HG02571 (cell line): ENCODE measurements around the gene GRIP2.

ENCODE experiments used
- ATAC-seq: cut with Tn5 transposase; IDR thresholded peaks from one replicate; pipeline ENCODE4 v1.9.1; 2021; ENCODE audit warnings: mild to moderate bottlenecking, moderate library complexity; ENCODE audit not compliant: unreplicated experiment

Gene GRIP2

DNA sequence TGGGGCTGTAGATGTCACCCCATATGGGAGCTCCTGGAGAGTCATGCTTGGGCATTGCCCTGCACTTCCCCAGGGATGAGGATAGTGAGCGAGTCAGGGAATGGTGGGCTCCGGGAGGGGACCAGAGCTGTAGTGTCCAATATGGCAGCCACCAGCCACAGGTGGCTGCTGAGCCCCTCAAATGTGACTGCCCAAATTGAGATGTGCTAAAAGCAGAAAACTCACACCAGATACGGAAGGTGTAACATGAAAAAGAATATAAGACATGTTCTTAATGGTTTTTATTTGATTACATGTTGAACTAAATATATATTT is 31.7 kb downstream of the GRIP2 start:
- no peak for ATAC-seq

DNA sequence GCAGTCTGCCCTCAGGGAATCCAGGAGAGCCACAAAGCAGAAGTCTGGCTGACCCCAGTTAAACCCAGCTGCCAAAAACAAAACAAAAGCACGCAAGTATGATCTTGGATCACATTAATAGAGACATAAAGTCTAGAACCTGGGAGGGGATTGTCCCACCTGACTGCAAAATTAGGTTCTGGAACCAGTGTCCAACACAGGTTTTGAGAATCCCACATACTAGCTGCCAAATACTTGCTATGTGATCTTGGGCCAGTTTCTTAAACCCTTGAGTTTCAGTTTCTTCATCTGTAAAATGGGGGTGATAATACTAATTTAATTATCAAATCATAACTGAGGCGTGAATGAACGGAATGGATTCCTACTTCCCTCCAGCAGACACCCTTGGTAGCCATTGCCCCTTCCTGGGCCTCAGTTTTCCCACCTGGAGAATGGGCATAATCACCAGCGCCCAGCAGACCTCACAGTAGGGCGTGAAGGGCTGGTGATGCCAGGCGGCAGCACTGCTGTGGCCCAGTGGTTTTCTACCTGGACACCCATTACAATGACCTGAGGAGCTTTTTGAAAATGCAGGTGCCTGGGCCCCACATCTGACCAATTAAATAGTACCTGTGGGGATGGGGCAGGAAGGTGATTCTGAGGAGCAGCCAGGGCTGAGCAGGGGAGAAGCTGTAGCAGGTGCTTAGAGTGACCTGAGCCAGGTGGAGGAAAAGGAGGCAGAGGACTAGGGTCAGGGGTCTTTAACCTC is 32.2 kb downstream of the GRIP2 start:
- no peak for ATAC-seq

DNA sequence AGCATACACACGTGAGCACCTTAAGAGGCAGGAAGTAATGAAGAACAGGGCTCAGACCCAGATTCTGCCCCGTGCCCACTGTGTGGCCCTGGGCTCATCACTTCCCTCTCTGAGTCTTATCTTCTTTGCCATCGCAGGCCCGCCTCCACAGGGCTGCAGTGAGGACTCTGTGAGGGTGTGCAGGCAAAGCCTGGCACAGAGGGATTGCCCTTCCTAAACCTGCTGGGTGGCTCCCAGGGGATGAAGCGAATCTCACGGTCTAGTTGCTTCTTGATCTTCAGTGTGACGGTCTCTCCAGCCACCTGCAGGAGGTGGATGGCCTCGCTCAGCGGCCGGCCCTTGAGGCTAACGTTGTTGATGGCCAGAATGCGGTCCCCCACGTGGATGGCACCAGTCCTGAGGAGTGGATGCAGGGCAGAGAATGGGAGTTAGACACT is 32.8 kb downstream of the GRIP2 start:
- ATAC-seq: no peak

DNA sequence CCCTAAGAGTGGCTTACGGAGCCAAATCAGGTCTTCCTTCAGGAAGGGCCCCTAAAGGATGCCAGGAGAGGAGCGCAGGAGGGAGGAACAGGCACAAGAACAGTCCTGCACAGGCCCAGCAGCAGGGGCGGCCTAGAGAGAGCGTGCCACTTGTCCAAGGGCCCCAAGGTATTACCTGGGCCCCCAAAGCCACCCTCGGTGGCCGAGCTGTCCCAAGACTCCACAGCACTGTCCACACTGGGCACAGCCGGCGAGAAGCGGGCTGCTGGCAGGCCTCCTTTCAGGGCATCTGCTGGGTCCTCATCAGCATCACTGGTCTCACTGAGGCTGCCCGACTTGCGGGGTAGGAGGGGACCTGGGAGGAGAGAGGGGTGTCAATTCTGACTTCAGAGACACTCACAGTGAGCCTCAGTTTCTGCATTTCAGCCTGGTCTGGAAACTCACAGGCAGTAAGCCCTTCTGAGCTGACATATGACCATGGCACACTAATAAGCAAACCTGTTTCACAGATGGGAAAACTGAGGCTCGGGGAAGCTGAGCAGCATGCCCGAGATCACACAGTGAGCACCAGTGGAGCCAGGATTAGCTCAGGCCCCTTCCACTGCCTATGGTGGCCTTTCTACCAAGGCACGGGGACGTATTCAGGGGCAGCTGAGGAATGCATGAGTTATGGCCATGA is 33.4 kb downstream of the GRIP2 start:
- no peak for ATAC-seq

DNA sequence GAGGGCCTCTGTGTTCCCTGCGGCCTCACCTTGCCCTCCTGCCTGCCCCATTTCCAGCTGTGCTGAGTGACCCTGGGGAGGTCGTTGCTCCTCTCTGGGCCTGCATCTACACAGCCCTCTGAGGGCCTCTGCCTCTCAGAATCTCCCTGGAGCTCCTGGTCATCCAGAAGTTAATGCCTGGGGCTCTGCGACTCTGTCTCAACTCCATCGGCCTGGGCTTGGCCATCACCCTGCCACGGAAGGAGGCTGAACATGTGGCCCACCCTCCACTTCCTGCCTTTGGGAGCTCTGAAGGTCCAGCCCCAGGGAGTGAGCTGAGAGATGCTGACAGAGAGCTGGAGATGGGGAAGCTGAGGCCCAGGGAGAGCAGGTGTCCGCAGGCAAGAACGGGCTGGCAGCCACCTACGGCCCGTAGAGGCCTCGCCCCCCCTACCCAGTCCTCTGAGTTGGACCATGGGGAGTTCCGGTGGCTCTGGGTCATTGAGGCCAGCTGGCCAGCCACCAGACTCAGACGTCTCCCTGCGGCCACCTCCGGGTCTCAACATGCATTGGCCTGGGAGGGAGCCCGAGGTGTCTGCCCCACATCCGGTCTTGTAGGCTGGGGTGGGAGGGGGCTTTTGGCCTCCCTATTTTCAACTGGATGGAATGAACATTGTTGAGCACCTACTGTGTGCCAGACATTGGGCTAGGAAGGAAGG is 34.2 kb downstream of the GRIP2 start:
- no peak for ATAC-seq

DNA sequence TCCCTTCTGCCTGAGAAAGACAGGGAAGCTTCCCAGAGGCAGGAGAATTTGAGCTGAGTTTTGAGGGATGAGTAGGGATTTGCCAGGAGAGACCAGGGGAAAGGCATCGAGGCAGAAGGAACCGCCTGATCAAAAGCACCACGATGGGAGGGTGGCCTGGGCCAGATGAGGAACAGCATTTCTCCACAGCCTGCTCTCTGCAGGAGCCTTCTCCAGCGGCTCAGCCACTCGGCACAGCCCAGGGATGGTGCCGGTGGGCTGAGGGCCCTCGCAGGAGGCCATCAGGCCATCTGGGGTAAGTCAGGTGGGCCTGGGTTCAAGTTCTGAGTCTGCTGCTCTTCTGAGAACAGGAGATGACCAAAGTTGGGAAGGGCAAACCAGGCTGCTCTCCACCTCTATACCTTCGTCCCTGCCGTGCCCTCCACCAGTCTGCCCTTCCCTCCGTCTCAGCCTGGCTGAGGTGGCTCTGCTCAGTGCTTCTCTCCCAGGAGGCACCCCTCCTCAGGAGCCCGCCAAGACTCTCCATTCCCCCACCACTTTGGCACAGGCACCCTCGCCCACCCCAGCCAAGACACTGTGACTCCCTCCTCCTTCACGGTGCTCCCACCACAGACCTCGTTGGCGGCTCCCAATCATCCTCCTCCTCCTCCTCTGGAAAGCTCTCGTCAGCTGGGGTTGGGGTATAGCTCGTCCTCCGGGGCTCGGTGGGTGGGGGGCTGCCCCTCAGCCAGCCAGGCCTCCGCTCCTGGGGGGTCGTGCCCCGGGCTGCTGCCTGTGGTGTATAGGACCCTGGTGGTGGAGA is 34.9 kb downstream of the GRIP2 start:
- no peak for ATAC-seq

DNA sequence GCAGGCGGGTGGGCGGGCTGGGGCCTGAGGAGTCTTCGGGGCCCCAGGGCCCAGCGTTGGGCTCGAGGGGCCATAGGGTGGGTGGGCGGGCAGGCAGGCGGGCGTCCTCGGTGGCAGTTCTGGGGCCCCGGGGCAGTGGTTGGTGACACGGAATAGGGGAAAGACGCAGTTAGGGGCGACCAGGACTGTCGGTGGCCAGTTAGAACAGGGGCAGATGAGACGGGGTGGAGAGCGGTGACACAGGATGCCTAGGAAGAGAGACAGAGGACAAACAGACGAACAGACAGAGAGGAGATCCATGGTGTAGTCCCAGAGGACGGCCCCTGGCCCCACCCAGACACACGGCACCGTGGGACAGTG is 36.5 kb downstream of the GRIP2 start:
- no peak for ATAC-seq

DNA sequence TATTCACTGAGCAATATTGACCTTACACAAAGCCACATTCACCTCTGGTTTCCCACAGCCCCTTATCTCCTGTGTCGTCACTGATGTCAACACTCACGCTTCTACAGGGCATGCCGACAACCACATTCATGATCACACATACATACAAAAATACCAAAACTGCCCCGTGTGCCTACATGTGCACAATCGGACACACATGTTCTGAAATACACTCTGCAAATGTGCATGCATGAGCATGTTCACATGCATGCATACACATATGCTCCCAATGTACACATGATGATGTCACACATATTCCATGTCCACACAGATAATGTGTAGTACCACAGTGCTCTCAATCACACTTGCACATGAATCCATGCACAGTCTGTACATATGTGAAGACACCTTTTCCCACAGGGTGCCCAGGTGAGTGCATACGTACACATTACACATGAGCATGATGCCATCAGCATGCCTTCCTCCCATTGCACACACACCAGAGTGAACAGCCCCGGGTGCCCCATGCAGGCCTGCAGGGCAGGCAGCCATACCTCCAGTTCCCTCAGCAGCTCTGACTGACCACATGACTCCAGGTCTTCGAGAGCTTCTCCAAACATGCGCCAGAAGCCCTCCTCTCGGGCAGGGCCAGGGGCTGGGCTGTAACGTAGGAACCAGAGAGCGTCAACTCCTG is 37.0 kb downstream of the GRIP2 start:
- ATAC-seq: no peak

DNA sequence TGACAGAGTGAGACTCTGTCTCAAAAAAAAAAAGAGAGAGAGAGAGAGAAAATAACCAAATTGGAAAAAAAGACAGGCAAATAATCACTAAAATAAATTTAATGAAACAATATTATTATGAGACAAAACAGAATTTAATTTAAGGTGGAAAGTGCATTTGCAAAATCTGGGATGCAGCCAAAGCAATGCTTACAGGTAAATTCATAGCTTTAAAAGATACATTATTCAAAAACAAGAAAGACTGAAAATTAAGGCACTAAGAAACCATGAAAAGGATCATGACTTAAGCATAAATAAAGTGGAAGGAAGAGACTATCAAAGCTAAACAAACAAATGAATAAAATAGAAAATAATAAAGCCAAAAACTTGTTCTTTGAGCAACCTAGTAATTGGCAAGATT is 37.7 kb downstream of the GRIP2 start:
- ATAC-seq: no peak

DNA sequence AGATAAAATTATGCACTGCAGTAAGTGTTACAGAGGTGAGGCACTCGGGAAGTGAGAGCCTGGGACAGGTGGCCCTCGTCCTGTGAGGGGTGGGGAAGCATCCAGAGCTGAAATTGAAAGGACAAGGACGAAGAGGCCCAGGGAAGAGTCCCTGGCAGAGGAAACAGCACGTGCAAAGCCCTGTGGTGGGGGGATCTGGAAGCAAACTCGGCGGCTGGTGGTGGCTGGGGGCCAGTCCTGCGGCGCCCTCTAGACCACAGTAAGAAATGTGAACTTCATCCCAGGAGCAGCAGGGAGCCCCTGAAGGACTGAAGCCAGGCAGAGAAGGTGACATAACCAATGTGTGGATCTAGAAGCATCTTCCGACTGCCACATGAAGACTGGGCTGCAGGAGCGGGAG is 42.8 kb downstream of the GRIP2 start:
- ATAC-seq: no peak

DNA sequence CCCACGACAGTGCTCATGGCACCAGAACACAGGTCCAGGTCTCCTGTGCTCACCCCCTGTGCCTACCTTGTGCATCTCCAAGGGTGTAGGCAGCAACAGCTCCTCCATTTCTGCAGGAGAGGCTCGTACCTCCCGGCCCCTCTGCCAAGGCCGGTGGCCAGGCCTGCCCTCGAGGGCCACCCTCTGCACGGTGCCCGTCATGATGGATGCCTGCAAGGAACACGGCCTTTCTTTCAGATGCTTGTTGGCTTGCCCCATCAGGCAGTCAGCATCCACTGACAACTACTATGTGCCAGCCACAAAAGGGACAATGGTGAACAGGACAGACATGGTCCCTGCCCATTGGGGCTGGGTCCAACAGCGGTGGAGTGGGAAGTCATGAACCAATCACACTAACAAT is 43.8 kb downstream of the GRIP2 start:
- ATAC-seq: no peak

DNA sequence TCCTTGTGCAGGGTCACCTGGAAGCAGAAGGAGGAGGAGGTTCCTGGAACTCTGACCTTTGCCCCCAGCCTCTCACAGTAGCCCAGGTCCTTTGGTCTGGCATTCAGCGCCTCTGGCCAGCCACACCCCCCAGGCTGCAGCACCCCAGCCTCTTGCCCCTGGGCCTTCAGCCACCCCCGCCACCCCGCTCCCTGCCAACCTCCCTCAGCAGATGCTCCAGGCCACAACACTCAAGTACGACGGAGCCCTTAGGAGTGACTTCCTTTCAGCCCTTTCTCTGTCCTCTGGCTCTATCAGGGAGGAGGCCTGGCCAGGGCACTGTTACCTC is 45.2 kb downstream of the GRIP2 start:
- no peak for ATAC-seq

DNA sequence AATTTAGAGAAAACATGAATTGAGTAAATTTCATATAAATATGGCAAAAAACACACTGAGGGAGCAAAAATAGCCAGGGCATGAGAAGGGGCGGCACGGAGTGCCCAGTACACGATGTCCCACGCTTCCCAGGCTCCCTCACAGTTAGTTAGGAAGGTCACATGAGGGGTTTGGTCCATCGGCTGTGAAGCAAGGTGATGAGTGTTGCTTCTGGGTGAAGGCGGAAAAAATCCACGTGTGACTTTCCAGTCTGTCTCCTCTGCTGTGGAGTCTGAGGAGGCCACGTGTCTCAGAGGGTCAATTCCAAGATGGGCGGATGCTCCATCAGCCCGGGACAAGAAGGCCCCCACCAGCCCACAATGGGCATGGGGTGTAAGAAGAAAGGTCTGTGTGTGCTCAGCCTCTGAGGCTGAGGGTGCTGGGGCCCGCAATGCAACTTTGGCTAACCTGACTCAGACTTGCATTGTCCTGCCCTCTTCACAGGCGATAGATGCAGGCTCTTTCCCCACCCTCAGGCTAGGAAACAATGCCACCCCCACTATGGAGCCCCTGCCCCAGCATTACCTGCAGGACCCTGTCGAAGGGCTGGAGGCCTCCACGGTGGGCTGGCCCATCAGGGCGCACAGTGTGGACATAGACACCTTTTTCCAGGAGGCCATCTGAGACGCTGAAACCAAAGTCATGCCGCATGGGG is 45.7 kb downstream of the GRIP2 start:
- no peak for ATAC-seq

DNA sequence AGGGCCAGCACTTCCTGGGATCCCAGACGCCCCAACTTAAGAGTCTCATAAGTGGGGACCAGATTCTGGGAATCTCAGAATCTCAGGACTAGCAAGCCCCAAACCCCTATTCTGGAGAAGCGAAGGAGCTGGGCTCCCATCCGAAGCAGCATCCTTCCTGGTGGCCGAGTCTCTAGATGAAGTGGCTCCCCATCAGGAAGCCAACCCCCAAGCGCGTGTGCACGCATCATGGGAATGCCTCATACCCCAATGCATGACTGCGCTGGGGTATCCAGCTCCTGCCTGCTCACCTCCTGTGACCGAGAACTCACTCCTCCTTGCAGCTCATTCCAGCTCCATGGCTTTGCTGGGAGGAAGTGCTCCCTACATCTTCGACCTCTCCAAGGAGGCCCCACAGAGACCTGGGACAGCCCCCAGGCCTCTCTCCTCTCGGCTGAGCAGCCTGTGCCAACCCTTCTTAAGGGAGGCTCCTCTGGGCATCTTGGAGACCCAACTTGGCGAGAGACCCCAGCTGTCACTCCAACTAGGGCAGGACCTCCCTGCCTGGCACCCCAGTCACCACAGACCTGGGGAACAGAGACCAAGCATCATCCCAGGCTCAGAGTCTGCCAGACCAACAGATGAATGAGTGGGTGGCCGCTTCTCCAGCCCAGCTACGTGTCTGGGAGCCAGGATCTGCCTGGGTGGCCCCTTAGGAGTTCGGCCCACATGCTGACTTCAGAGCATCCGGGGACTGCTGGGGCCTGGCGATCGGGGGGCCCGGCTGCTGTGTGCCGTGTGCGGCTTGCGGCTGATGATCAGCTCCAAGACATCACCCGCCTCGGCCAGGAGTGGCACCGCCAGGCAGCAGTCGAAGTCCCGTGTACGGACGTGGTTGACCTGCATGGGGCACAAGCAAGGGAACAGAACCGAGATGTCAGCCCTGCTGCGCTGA is 46.9 kb downstream of the GRIP2 start:
- no peak for ATAC-seq

DNA sequence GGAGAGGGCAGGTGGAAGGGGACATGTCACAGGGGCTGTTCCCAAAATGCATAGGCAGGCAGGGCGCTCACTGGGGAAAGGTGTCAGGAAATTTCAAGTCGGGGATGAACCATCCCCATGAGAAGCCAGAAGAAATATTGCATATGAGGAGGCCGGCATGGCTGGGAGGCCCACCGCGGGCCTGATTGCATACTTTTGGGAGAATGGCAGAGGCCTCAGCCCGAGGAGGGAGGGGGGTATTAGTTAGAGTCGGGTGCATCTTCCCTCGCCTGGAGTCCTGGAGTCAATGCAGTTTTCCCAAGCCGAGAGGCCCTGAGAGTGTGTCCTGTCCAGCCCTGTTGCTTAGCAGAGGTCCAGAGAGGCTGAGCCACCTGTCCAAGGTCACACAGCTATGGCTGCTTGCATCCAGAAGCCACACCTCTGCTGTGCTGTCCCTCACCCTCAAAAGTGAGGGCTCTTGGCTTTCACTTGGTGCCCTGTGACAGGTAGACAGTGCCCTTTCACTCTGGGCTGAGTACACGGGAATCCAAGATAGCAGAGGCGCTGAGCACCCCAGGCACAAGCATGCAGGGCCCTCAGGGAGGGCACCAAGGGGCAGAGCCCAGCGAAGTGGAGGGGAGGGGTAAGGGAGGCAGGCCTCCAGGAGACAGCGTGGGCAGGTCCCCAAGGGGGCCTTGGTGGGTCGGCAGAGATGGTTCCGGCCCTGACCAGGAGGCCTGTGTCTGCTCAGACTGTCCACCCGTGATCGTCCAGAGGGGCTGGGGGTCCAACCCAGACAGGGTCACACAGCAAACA is 48.5 kb downstream of the GRIP2 start:
- ATAC-seq: no peak

DNA sequence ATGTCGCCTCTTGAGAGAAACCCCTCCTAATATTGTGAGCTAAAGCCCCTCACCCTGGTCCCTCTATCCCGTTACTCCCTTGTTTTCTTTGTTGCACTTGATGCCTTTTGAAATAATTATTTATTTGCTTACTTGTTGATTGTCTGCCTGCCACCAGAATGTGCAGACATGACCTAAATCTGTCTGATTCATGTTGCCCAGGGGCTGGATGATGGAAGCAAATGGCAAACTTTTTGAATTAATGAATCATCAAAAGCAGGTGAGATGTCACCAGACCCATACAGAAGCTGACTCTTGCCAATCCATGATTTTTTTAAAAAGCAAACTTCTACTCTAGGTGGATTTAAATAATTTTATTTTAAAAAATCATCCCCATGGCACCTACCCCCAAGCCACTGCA is 49.3 kb downstream of the GRIP2 start:
- no peak for ATAC-seq

DNA sequence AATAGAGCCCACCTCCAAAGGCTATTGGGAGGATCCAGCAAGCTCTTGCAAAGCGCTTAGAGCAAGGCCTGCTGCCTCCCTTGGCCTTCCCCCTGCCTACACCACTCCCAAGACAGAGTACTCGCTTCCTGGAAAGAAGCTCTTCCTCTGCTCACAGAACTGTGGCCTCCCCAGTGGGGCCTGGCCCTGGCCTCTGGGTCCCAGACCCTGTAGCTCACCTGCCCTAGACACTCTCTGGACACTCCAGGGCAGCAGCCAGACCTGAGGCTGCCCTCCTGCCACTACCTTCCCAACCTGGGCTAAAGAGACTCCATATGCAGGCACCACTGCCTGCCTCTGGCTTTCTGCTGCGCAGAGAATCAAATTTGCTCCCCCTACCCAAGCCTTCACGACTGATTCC is 49.9 kb downstream of the GRIP2 start:
- no peak for ATAC-seq

DNA sequence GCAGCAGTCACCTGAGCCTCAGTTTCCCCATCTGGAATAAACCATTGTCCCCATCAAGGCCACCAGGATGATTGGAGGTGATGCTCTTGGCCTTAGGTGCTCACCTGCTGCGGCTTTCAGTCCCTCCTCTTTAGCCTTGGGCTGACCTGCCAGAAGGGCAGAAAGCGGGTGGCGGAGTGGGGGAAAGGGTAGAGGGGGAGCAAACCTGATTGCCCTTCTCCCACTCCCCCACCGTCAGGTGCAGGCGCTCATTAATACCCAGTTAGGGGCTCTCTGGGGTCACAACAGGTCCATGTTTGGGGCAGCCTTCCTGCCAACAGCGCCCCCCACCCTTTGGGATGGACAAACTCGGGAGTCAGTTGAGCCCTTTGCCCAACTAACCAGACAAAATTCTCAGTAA is 50.5 kb downstream of the GRIP2 start:
- ATAC-seq: no peak
